ENCODE data around the gene TEX26.

TEX26 gene

DNA sequence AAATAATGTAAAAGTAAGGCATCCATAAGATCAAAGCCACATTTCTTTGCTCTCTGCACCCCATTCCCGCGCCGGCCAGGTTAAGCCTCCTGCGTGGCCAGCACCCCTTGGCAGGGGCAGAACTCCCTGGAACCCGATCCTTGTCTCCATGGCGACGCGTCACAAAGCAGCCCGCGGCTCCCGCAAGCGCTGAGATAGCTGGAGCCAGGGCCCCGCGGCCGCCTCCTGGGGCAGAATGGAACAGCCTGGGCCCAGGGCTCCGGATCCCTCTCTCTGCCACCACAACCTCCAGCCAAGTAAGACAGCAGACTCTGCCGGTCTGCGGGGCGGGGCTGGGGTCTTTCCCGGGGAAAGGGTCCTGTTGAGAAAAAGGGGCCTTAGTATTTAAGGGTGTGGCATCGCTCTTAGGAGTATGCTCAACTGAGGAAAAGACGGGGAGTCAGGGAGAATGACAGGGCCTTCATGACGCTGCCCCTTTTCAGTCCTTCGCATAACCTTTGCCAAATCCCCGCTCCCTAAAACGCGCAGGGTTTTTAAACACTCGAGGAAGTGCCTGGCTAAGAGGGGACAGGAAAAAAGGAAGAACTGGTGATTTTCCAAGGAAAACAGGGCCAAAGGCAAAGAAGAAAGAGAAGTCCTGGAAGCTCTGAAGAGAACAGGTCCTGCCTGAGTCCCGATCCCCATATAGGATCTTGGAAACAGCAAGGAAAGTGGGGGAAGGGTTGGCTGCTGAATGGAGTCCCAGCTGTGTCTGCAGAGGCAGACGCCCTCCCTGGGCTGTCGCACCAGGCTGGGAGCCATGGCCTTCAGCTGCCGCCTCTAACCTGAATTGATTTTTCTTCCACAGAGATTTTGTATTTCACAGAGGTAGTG lies at the start of gene TEX26:
Gene TEX26, plus strand, starts transcription at position 176 of the 873 bp plus-strand sequence. Its CDS starts 60 bp downstream, at position 236.
- DNase-seq, result no peak

DNA sequence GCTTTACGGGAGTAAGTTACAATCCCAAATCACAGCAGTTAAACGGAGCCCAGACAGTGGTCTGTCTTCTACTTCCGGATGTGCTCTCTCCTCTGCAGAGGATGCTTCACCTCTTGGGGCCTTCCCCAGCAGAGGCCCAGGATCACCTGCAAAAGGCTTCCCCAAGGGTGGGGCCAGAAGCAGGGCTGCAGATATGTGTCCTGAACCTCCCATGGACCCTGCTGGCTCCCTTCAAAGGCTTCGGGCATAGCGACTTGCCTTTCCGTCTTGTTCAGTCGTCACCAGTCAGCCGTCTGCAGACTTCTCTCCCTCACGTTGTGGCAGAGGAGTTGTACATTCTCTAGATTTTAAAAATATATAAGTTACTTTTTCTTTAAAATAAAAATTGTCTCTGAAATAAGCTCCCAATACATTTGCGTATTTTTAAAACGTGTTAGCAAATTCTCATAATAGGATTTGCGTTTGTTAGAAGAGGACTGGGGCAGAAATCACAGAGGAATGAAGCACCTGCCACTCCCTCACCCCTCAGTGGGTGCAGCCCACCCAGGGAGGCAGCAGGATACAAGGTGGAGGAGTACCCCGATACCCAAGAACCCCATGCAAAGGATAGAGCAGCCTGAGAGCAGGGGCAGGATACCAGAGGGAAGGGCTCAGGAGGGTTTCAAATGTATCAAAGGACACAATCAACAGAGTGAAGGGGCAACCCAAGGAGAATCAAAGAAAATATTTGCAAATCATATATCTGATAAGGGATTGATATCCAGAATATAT lies 49.3 kb upstream of the TEX26 start:
- no peak for DNase-seq

DNA sequence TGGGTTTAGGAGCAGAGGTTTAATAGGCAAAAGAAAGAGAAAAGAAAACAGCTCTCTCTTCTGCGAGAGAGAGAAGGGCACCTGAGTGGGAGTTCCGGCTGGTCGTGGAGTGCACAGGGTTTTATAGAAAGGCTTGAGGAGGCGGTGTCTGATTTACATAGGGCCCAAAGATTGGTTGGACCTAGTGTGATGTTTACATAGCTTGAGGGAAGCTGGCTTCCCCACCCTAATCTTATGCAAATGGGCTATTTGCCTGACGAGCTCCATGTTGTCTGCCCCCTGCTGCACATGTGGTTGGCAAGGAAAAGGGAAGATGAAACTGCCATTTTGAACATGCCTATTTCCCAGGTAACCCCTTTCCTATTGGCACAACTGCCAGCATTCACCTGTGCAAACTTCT lies 47.9 kb upstream of the TEX26 start:
- no peak for DNase-seq

DNA sequence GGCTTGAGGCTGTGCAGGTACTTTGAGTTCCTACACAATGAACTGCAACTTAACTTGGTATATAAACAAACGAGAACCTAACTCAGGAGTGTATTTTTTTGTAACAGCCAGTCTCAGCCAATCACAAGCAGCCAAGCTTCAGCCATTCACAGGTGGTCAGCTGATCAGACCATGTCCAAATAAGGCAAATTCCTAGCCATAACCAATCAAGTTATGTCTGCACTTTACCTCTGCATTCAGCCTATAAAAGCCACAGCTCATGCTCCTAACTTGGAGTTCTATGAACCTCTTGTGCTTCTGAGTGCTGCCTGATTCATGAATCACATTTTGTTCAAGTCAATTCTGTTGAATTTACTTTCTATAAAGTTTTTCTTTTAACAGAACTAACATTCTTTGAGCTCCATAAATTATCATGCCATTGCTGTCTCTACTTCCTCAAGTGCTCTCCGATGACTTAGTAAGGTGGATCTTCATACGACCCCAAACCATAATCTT lies 43.2 kb upstream of the TEX26 start:
- no peak for DNase-seq

DNA sequence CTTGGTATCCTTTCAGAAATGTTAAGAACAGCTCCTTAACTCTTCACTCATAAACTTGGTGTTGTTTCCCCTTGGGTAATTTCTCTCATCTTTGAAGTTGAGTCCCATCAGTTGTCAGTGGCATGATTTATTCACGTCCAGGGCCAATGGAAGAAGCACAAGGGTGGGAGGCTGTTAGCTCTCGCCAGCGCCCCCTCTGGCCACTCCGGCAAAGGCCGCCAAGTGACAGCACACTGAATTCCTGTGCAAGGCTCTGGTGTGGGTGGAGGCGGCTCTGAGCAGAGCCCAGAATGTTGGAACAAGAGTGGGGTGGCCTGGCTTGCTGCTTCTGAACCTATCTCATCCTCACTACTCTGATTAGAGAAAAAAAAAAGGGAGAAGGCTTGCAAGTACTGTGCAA lies 39.5 kb upstream of the TEX26 start:
- DNase-seq, result no peak

DNA sequence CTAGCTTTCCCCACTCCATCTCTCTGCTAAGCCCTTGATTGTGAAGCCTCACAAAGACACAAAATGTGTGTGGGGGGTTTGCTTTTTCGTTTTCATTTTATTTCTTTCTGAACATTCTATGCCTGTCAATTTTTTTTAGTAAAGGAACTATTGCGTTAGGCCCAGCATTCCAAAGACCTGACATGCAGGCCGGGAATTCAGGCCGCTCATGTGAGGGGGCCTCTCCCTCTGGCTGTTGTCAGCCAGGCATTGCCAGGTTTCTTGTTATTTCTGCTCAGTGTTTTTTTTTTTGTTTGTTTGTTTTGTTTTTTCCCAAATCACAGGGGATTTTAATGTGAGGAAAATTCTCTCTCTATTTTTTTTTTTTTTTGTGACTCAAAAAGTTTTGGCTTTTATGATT lies 36.7 kb upstream of the TEX26 start:
- no peak for DNase-seq

DNA sequence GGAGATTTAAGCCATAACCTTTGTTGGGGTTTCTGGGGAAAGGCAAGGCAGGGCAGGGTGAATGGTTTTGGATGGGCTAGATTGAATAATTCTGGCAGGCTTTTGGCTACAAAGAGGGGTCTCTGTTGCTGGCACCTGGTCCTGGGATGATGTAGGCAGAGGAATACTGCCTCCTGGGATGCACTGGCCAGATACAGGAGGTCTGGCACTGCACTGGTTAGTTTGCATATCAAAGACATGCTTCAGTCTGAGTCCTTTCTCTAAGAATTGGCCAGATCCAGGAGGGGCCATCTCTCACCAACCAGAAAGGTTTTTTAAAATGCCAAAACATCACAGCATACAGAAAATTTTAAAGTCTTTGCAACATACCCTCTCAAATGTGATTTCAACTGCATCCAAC lies 34.4 kb upstream of the TEX26 start:
- no peak for DNase-seq

DNA sequence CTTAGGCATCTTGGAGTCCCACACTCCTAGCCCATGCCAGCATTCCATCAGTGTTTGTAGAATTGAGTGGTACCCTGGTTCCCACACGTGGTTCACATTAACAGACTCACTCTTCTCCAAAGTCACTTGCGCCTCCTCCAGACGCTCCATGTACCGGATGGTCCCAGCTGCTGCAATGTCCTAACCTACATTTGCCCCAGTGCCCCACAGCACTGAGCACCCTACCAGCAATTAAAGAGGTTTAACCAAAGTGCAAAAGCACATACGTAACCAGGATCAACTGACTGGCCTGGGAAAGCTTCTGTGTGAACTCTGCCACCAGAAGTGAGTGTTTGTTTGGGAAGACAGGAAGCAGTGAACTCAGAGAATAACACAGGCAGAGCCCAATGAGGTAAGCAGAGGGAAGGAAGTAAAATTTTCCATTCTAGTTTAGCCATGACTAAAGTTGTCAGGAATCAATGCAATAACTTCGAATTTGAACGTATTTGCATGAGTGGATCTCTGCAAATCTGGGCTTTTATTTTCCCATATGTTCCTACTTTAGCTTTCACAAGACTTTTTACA lies 33.7 kb upstream of the TEX26 start:
- no peak for DNase-seq

DNA sequence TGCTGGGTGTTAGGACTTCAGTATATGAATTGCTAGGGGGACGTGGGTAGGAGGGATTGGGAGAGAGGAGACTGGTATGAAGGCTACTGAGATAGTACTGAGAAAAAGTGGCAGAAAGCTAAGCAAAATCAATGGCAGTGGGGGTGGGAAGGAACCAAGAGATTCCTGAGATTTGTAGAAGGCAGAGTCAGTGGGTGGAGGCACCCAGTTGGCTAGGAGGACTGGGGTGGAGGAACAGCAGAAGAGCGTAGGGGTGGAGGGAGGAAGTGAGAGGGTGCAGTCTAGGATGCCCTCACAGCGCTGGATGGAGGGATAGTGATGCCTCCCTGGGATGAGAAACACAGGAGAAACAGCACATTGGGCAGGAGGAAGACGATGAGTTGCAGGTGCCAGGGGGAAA lies 32.0 kb upstream of the TEX26 start:
- no peak for DNase-seq

DNA sequence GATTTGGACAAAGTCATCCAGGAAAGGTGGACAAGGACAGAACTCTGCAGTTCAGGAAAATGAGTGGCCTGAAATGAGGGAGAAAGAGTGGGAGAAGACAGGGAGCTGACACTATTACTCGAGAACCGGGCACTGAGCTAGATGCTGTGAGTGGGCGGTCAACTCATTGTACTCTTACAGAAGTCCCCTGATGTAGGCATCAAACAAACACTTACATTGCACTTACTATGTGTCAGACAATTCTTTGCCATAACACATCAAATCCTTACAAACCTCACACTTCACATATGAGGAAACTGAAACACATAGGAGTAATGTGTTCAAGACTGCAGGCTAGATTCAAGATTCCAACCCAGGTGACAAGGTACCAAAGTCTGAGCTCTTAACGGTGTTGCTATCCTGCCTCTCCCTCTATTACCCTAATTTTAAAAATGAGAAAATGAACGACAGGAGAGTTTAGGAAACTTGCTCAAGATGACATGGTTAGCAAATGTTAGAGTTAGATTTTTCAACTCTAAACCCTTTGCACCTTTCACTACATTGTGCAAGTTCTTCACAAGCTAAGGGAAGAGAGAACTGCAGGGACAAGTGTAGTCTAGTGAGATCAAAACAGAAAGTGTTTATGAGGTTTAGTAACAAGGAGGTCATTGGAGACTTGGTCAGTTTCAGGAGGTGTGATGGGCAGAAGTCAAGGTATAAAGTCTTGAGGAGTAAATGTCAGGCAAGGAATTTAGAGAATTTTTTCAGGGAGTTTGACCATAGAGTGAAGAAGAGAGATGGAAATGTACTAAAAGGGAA lies 31.3 kb upstream of the TEX26 start:
- no peak for DNase-seq

DNA sequence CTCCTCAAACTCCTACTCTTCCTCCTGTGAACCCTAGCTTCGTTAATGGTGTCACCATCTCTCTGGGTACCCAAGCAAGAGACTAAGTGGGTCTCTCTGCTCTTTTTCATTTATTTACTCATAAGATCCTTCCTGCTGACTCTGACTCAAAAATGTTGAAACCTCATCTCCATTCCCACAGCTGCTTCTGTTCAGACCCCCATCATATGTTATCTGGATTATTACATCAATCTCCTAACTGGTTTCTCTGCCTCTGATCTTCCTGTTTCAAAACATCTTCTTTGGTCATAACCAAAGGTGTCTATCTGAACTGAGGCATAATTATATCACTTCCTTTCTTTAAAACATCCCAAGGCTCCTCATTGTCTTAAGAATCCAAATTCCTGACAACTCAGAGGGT lies 28.4 kb upstream of the TEX26 start:
- DNase-seq, result no peak

DNA sequence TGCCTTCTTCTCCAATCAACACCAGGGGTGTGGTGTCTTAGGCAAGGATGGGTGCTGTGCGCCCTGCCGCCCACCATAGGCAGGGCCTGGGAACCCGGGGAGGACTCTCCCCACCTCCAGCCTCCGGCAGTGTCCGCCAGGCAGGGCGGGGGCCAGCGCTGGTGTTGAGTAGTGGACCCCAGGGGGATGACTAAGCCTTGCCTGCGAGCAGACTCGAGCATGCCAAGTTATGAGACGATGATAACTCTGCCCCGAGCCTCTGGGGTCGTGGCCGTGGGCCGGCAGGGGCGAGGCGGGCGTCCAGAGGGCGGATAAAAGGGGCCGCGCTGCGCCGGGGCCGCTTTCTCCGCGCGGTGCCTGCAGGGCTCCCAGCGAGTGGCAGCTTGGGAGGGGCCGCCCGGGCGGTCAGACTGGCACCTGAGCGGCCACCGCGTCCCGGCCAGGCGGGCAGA lies 26.5 kb upstream of the TEX26 start, which contains the start of gene MEDAG:
Gene MEDAG, plus strand, starts transcription at position 340 of the 452 bp plus-strand sequence. CDS start 245 bp downstream, outside the sequence.
- no peak for DNase-seq

DNA sequence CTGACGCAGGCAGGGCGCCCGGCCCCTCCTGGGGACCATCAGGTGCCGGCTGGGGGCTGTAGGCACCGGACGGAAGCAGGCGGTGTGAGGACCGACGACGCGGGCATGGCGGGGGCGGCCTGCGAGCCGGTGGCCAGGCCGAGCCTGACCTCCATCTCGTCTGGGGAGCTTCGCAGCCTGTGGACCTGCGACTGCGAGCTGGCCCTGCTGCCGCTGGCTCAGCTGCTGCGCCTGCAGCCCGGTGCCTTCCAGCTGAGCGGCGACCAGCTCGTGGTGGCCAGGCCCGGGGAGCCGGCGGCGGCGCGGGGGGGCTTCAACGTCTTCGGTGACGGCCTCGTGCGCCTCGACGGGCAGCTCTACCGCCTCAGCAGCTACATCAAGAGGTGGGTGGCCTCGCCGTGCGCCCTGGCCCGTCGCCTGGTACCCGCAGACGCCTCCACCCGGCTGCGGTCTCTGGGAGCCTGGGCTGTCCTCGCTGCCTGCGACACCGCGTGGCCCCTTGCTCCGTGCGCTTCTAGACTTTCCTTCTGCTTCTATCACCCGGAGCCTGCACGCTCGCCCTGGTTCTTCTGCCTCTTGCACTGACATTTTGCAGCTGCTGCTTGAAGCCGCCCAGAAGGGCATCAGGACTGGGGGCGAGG lies 25.9 kb upstream of the TEX26 start:
- DNase-seq, result no peak

DNA sequence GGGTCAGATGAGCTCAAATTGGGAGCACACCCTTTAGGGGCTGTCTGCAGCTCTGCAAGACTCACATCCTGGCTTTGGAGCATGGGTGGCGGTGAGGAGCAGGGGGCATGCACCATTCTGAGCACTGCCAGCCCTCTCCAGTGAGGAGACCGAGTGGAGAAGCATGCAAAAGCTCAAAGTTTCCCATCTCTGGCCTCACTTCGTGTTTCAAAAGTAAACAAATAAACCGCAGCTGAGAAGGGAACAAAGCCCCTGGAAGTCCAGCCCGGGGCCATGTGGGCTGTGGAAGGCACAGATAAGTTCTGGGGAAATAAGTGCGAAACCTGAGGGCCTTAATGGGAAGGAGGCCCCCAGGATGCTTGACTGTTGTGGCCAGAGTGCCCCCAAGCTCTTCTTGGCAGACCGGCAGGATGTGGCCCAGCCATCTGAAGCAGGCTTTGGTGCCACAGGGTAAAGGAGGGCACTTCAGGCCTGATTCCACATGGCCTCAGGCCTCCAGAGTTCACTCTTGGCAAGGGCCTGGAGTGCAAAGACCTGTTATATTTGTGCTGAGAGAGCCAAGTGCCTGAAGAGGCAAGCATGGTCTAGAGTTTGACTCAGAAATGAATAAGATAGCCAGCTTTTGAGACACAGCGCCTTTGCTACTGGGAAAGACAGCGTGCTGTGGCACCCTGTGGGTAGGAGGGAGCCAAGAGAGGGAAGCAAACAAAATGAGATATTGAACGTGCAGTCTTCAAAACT lies 25.2 kb upstream of the TEX26 start:
- DNase-seq, result no peak

DNA sequence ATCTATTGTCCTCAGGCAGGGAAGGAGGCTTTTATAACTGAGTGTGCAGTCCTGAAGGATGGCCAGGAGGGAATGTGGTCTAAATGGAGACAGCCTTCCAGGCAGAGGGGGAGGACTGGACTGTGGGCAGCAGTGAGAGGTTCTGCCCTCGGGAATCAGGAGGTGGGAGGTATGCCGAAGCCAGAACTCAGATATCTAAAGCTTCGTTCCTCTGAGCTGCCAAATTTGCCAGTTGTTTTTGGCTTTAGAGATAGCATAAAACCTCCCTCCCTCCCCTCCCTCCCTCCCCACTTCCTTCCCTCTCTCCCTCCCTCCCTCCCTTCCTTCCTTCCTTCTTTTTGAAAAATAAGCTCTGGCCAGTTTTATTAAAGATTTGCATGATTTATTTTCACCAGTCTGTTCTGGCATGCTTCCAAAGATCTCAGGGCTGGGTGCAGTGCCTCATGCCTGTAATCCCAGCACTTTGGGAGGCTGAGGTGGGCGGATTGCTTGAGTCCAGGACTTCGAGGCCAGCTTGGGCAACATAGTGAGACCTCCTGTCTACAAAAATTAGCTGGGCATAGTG lies 24.0 kb upstream of the TEX26 start:
- peak in 1 of 3 experiments; percentile 1 for DNase-seq

DNA sequence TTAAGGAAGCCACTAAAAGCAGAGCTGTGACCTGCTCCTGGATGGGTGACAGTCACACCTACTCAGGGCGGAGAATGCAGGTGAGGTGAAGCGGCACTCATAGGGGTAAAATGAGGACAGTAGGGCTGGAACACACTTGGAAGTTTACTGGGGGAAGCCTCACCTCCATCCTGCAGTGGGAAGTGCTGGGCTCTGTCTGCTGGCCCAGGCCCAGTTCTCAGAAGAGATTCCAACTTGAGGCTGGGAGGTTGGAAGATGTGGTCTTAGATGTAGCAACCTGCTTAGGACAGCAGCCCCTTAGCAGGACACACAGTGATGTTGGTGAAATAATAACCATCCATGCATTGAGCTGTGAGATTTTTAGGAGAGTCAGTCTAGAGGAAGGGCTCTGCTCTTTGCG lies 21.8 kb upstream of the TEX26 start:
- DNase-seq, result no peak

DNA sequence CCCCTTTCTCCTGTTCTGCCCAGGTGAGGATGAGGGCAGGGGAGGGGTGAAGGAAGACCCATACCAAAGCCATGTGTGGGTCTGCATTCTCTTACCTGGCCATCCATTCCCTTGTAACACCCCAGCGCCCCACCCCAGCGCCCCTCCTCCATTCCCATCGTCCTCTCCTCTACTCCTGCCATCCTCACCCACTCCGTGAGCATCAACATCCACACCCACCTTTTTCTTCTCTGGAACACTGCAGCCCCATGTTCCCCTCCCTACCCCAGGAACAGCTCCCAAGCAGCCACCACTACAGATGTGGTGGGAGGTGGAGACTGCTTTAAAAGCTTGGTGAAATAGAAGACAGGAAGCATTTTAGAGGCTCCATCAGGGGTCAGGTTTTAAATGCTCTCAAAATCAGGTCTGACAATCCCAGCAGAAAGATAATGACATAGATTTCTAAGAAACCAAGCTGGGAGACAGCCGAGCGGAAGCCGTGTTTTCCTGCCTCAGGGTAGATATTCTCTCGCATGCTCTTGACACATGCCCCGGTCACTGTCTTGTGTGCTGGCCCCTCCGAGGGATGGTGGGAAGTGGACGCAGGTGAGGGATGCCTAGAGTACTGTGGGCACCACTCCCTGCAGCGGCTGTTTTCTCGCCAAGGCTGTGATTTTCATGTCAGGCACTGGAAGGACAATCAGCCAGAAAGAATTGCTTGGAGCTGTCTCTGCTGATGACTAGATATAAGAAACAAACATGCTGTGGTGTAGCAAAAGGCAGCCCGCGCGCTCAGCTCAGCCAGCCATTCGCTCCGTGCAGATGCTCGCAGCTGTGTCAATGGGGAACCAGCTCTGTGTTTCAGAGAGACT lies 16.5 kb upstream of the TEX26 start:
- peak in 2 of 3 experiments; percentile 32 to 64 for DNase-seq

DNA sequence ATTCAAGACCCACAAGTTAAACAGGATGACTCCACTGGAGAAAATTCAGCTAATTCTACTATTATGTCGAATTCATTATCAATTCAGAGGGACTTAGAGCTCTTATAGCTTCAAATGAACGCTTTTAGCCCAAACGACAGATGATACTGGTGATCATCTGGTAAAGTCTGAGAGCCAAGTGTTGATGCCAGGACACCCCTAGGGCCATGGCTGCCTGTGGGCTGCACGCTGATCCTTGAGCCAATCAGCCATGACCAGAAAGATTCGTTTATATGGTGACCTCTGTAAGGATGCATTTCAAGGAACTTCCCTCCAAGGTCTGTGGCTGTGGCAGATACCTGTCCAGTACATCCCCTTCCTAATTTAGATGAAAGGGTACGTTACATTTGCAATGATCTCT lies 15.5 kb upstream of the TEX26 start:
- no peak for DNase-seq

DNA sequence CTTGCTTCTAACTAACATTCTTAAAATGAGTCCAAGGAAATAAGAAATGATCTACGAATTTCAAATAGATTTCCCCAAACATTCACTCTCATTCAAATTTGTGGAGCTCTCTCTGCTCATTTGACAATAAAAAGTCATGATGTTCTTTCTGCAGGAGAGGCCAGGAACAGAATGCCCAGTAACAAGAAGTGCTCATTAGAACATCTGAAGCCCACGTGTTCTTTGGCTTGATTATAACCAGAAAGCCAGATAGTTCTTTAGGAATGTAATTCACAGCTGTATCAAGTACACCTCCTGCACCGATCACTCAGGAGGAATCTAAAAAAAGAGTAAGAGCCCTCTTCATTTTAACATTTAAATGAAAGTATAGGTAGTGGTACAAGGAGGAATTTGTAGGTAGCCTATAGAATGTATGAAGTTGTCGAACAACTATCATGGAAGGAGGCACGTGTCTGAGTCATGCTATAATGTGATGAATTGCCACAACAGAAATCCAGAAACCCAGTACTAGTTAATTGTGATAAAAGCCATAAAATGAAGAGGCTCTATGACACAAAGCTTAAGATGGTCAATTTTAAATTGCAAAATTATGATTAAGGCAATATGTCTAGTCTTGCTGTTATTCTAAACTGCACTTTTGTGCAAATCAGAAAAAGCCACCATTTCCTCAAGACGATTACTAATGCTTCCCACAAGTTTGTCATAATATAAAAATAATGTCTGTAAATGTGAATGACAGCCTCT lies 13.6 kb upstream of the TEX26 start:
- no peak for DNase-seq

All from NCI-H1417 (cell line).